RCC 7860 (cell line): Measurements from ENCODE around the gene EHD1.
A peak's percentile ranks its signal among the peaks of the same experiment; 100 is the strongest.

Experiments
- DNase-seq: peaks from one replicate; pipeline ENCODE4 v3.0.0-alpha.2; 2015; ENCODE audit warnings: low spot score
- FAIRE-seq: peaks from 2 replicates; lab custom pipeline; 2012; peaks lifted over from hg19 to GRCh38; lab: Jason Lieb, UNC

The EHD1 gene

DNA sequence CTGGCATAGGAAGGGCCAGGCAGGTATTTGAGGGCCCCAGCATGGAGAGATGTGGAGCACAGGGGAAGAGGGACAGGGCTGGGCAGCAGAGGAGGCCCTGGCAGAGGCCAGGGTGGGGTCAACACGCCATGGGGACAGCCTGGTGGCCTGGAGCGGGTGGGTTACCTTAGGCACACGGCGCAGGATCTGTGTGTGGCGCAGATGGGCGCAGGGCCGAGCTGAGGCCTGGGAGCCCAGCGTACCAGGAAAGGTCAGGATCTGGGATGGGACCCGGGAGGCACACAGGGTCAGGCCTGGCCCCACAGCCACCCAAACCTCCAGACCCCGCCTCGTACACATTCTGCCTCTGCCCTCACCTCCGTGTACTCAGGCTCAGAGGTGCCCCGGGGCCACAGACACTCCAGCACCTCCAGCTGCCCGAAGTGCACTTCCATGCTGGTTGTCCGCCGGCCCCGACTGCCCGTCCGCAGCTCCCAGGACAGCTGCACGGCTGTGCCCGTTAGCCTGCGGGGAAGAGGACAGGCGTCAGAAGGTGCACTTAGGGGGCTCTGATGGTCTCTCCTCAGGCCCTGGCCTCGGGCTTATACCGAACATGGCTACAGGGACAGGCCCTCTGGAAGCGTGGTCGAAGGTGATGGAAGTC is 32.2 kb upstream of the EHD1 start:
- DNase-seq (no peak), FAIRE-seq (no peak)

GRCh38 chr11:64909653-64910343 is 31.4 kb upstream of the EHD1 start:
- FAIRE-seq: no peak

DNA sequence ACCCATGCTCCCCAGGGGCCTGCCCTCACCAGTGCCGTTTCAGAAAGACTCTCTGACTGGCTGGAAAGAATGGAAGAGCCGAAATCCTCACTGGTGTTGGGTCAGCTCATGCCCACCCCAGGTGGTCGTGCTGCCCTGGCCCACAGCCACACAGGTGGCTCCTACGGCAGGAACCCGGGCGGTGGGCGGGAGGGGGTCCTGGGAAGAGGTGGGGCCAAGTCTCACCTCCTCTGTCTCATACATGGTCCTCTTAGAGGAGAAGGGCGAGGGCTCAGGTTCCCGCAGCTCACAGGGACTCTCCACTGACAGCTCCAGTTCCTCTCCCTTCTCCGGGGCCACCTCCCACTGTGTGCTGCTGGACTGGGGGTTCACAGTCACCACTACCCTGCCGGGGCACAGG is 30.3 kb upstream of the EHD1 start:
- FAIRE-seq: no peak

More at GRCh38 chr11:64909653-64910343, 31.4 kb upstream of the EHD1 start:
- no peak for DNase-seq

DNA sequence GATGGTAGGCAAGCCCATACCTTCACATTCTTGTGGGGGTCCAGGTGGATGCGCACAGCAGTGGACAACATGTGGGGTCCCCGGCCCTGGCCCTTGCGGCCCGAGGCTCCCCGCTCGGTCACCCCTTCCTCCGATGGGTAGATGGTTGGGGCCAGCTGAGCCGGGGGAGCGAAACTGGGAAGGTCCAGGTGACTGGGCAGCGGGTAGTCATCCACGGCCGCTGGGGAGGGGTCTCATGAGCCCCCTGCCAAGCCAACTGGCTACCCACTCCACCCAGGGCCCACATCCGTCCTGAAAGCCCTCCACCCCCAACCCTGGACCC is 27.9 kb upstream of the EHD1 start:
- no peak for FAIRE-seq
- DNase-seq: no peak

More for the DNA sequence above, 30.3 kb upstream of the EHD1 start:
- DNase-seq: no peak

DNA sequence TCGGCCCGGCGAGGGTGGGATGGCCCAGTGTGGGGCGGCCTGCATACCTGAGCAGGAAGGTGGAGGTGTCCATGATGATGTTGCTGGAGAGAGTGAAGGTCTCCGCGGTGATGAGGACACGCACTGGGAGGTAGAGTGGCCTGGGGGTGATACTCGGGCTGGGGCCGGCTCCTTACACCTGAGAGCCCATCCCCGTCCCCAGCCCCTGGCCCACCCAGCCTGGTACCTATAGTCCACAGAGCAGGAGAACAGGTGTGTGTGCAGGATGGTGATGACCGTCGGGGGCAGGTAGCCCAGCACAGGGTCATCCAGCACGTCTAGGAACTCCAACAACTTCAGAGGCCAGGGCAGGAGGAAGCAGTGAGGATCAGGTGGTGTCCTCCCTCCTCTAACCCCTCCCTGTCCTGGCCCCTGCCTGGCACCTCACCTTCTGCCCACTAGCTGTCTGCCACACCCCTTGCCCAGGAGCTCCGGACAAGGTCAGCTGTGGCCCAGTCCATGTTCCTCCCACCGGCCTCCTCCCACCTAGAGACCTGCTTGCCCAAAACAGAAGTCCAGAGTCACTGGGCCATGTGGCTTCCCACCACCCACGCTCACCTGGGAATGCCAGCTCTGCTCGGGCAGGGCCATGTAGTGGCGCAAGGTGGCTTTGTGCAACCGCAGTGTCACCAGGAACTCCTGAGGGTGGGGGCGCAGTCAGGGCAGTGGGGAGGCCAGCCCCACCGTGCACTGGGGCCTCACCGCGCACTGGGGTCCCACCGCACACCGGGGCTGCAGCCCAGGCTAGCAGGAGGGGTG is 27.3 kb upstream of the EHD1 start:
- FAIRE-seq (no peak), DNase-seq (no peak)

DNA sequence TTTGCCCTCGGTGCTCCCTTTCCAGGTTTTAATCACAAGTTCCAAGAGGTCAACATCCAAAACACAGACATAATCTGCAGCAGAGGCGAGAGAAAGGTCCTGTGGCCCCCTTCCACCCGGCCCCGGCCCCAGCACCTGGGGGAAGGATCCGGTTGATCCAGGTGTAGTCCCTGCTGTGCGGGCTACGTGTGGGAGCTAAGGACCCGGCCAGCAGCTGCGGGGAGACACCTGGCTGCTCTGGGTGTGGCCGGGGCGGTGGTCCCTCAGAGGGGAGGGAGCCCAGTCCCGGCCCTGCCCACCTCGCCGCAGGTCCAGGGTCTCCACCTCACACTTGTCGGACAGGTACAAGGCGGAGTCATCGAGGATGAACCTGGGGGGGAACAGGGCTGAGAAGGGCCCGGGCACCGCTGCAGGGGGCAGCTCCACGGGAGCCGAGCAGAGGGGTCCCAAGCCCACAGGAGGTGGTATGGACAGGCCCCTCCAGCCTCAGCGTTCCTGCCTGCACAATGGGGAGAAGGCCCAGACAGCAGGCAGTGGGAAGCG is 24.9 kb upstream of the EHD1 start:
- no peak for FAIRE-seq

DNA sequence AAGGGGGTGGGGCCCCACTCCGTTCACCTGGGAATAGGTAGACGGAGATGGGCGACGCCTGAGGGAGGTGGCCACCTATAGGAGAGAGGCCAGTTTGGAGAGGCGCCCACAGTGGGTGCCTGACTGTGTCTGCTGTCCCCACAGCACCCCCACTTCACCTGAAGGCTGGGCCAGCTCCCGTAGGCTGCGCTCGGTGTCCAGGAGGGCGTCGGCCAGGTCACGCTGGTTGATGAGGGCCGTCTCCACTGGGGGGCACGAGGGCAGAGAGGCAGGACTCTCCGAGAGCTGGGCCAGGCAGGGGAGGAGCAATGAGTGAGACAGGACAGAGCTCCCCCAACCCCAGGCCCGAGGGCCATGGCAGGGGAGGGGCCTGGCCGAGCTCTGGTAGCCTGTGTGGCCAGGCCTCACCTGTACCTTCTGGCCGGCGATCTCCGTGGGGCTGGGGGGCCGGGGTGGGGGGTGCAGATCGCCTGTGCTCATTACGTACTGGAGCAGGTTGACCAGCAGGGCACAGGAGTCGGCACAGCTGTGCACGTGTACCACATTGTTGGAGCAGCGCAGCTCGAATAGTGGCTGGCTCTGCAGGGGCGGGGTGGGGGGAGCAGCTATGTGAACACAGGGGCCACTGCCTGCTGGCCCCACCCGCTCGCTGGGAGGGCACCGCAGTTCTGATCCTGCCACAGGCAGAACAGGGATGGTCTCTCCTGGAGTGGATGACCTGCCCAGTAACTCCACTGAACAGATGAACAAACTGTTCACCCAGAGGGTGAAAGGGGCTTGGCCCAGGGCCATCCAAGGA is 23.9 kb upstream of the EHD1 start:
- FAIRE-seq: no peak
- no peak for DNase-seq

More for the DNA sequence above, 24.9 kb upstream of the EHD1 start:
- DNase-seq: no peak

- DNase-seq (no peak), FAIRE-seq (no peak)
These were observed 22.4 kb upstream of the EHD1 start for GRCh38 chr11:64900774-64901173.

DNA sequence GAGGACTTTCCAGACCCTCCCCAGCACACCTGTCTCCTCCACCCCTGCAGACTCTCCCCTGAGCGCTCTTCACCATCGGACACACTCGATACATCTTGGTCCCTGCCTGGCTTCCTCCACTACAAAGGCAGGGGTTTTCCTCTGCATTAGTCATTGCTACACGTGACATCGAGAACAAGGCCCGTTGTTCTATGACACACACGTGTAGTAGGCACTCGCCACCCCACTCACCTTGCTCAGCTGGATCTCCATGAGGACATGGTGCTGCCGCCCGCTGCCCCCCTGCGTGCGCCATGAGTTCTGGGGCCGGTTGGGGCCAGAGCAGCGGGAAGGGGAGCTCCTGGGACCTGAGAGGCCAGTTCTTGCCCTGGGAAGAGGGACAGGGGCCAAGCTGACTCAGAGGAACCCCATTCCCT is 21.9 kb upstream of the EHD1 start:
- no peak for FAIRE-seq
- DNase-seq: no peak

DNA sequence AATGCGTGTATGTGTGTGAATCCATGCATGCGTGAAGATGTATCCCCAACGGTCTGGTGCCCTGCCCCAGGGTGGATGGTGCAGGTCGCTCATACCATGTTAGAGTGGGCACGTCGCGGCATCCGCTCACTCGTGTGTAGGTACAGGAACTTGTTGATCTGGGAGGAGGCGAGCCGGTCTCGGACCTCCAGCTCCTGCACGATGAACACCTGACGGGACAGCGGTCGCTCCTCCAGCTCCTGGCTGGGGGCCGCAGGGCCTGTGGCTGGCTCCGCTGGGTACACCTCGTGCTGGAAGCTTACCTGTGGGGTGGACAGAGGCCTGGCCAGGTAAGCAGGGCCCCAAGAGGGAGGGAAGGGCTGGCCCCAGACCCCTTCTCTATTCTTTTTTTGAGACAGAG is 20.1 kb upstream of the EHD1 start:
- no peak for DNase-seq
- FAIRE-seq: no peak

DNA sequence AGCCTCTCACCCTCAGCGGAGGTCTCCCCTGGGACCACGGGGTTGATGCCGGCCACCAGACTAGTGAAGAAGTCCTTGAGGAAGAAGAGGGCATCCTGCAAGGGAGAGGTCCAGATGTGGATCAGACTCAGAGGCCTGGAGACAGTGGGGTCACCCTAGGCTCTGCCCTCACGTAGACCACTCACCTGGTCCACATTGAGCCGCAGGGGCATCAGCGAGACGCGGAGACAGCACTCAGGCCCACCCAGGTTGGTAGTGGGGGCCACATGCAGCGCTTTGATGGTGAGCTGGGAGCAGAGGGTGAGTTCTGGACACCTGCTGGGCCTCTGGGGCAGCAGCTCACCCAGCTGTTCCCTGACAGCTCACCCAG is 19.6 kb upstream of the EHD1 start:
- DNase-seq: no peak
- no peak for FAIRE-seq

DNA sequence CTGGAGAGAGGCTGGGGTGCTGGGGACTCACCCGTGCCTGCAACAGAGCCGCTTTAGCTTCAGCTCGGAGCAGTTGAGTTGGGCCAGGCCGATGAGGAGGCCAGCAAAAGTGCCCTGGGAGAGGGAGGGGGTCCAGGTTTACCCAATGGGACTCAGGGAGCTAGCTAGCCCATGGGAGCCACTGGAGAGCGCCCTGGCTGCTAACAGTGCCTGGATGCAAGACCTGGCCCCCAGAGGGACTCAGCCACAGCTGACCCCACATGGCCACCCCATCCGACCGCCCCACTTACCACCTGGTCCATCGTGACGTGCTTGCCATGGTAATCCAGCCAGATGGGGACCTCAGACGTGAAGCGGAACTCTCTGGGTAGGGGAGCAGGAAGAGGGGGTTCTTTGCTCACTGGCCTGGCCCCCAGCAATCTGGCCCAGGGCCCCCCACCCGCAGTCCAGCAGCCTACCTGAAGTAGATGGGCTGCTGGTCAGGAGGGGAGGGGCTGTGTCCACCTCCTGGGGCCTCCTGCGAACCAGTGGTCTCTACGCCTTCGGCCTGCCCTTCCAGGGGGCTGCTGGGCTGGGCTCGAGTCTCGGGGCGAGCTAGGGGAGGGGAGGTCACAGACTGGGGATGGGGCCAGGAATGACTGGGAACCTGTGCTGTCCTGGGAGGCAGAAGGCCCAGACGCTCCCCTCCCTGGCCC is 19.1 kb upstream of the EHD1 start:
- no peak for DNase-seq
- FAIRE-seq: no peak

DNA sequence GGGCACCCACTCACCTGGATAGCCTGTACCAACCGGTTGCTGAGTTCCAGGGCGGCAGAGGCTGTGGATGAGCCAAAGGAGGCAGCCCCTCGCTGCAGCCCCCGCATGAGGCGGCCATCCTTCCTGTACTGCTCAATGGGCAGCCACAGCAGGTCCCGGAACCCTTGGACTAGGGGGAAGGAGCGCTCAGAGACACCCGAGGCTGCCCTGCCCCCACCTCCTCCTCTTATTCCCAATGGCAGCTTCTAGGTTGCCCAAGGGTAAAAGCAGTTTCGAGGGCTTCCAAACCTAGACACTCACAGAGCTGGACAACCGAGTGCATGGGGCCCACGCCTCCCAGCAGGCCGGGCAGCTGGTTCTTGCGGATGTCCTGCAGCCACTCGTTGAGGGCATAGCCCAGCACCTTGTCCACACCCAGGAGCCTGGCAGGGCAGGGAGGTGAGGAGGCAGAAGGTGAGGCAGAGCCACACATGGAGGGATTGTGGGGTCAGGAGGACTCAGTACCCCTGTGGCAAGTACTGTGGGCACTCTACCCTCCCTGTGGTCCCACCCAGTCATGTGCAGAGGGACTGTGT is 18.1 kb upstream of the EHD1 start:
- DNase-seq: no peak
- no peak for FAIRE-seq

DNA sequence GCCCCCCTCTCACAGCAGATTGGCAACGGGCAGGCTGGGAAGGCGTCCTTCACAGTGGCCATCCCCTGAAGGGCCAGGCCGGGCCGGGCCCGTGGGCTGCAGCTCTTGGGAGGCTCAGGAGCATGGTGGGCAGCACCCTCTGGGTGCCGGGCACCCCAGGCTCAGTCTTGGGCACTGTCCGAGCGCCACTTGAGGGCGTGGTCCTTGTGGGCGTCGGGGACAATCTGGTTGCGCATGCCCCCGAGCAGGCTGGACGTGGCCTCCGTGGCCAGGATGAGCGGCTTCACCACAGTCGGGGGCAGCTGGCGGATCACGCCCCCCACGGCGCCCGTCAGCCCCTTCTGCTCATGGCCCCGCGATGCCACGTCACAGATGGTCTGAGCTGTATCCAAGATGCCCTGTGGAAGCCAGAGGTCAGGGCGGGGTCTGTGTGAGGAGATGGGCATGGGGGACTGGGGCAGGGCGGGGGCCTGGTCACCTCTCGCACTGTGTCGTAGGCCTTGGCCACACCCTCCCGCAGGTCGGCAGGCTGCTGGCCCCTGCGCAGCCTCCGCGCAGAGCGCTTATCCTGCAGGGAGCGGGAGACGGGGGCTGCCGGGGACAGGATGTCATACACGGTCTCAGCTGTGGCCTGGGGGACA is 16.5 kb upstream of the EHD1 start:
- DNase-seq (no peak), FAIRE-seq (no peak)

DNA sequence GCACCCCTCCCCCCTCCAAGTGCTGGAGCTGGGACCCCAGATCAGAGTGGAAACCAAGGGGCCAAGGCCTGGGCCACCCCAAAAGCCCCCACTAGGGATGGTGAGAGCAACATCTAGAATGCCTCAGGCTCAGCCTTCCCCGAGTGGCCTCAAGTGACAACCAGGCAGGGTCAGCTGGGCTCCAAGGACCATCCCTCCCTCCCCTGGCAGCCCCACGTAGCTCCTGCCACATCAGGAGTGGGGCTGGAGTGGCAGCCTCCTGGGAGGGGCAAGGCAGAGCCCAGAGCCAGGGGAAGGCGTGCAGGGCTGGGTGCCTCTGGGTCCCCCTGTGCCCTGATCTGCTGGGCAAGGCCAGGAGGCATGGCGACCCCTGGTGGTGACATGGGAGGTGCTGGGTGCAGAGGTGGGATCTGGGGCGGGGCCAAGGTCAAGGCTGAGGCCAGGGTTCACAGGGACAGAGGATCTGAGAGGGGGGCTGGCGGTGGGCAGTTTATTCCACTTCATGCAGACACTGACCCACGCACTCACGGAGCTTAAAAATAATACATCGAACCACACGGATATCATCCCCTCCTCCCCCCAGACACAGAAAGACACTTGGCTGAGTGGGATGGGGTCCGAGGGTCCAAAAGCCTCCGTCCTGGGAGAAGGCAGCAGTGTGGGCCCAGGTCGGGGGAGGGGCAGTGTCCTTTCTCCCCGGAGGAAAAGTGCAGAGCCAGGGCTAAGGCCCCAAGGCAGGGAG is 15.8 kb upstream of the EHD1 start:
- FAIRE-seq: no peak

GRCh38 chr11:64893194-64894069 is 15.0 kb upstream of the EHD1 start:
- DNase-seq (no peak), FAIRE-seq (no peak)

More for the DNA sequence above, 15.8 kb upstream of the EHD1 start:
- peak; percentile 47 for DNase-seq

DNA sequence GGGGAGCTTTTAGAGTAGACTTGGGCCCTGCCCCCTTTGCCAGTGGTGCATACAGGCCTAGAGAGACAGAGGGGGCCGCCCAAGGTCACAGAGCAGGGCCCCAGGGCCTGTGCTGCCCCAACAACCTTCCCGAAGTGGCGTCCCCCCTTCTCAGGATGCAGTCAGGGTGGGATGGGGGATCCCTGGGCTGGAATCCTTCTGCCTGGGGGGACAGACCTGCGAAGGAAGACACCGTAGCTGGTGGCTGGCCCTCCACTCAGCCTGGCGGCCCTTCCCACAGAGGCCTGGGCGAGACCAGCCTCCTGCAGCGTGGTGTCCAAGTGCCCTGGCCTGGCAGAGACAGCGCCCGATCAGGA is 14.4 kb upstream of the EHD1 start:
- DNase-seq (no peak), FAIRE-seq (no peak)

DNA sequence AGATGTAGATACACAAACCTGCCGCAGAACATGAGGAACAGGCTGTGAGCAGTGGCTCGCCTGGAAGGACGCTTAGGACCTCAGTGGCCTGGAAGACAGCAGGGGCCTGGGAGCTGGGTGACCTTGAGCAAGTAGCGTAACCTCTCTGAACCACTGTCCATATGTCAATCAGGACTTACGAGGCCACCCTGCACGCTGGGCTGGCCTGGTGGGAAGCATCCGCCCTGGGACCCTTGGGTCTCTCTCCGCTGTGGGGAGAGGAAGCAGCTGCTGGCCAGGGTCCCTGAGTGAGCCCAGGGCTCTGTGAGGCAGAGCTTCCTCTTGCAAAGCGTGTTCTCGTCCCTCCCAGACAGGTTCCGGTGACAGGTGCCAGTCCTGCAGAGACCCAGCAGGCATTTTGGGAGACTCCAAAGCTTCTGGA is 14.0 kb upstream of the EHD1 start:
- no peak for FAIRE-seq

More for the DNA sequence above, 14.0 kb upstream of the EHD1 start:
- DNase-seq: no peak
